Natural killer cell treated with Interleukin-12 subunit alpha and Interleukin-12 subunit beta and Interleukin-15 and Interleukin-18, amount 100 ng/mL, for 72 hours (primary cell): ENCODE results near the gene TTC7B. TPM values are rescaled to one million over a fixed set of nuclear protein-coding genes. Genes with fewer than 3 reads are reported as not detected.

Experiments used
- ATAC-seq, 2 donors: fragments of 150-1000 bp; cut with Tn5 transposase in 1 of 2; sonication (Bioruptor Pico), chemical (Tn5 transposase) in 1 of 2; 2 replicates each; pipeline ENCODE4 v1.10.0; 2021
- DNase-seq: peaks from one replicate; pipeline ENCODE4 v3.0.0; 2022; ENCODE audit warnings: low spot score
- H3K27ac Mint-ChIP-seq, 2 donors: 1 replicate in 1 of 2; 2 replicates in 1 of 2; pipeline ENCODE4 v1.8.0; 2022; ENCODE audit warnings: mixed read lengths in 2 of 2, mild to moderate bottlenecking in 1 of 2, moderate library complexity in 1 of 2
- H3K27me3 Mint-ChIP-seq, 2 donors: 1 replicate in 1 of 2; 2 replicates in 1 of 2; pipeline ENCODE4 v1.8.0; 2022; ENCODE audit warnings: mixed read lengths in 2 of 2
- H3K36me3 Mint-ChIP-seq: one replicate; pipeline ENCODE4 v1.8.0; 2022; ENCODE audit warnings: mixed read lengths
- H3K4me1 Mint-ChIP-seq, 2 donors: 1 replicate in 1 of 2; 2 replicates in 1 of 2; pipeline ENCODE4 v1.8.0; 2022; ENCODE audit warnings: low read depth in 2 of 2, mixed read lengths in 2 of 2, mild to moderate bottlenecking in 1 of 2
- H3K4me3 Mint-ChIP-seq: one replicate; pipeline ENCODE4 v1.8.0; 2022; ENCODE audit warnings: mixed read lengths
- H3K9me3 Mint-ChIP-seq: 2 replicates; pipeline ENCODE4 v1.8.0; 2022; ENCODE audit warnings: mixed read lengths
- total RNA-seq, 2 donors: library from RNA; stranded (reverse); gene quantifications; one replicate each; pipeline ENCODE4 v1.2.3, GENCODE V29; 2022

Gene TTC7B
- total RNA-seq, 2 donors from 2014 or later = 8.9 to 24.5 TPM

- no peak overlapping the region for H3K27ac Mint-ChIP-seq
- no peak for ATAC-seq
- peaks cover 9% of the 10 kb centered on the region in 2 donors for H3K27me3 Mint-ChIP-seq
- no peaks in the 10 kb centered on the region for H3K36me3 Mint-ChIP-seq
- no peaks in the 10 kb centered on the region for H3K9me3 Mint-ChIP-seq
- H3K4me3 Mint-ChIP-seq = no peak overlapping the region
- no peak for DNase-seq
- no peaks in the 10 kb centered on the region for H3K4me1 Mint-ChIP-seq
Measured at GRCh38 chr14:90742729-90743128, 73.5 kb downstream of the TTC7B start.

- ATAC-seq = no peak
- Mint-ChIP-seq H3K4me3 (no peak overlapping the region), H3K4me1 (no peaks in the 10 kb centered on the region), H3K36me3 (no peaks in the 10 kb centered on the region), H3K27me3 (peaks cover 6 to 8% of the 10 kb centered on the region in 2 donors), H3K27ac (no peak overlapping the region), H3K9me3 (no peaks in the 10 kb centered on the region)
- DNase-seq = no peak
Measured at GRCh38 chr14:90742252-90742651, 74.0 kb downstream of the TTC7B start.

- Mint-ChIP-seq H3K4me3 (no peak overlapping the region), H3K9me3 (no peaks in the 10 kb centered on the region), H3K27me3 (peaks cover 3 to 6% of the 10 kb centered on the region in 2 donors), H3K27ac (no peak overlapping the region), H3K4me1 (no peaks in the 10 kb centered on the region), H3K36me3 (no peaks in the 10 kb centered on the region)
- ATAC-seq (no peak), DNase-seq (no peak)
Measured at GRCh38 chr14:90741682-90741946, 74.6 kb downstream of the TTC7B start.

- H3K36me3 Mint-ChIP-seq = no peaks in the 10 kb centered on the region
- ATAC-seq (no peak), DNase-seq (no peak)
- H3K27ac Mint-ChIP-seq = no peak overlapping the region
- H3K27me3 Mint-ChIP-seq = peaks cover 0 to under 1% of the 10 kb centered on the region in 2 donors
- H3K4me1 Mint-ChIP-seq = no peaks in the 10 kb centered on the region
- H3K4me3 Mint-ChIP-seq = no peak overlapping the region
- H3K9me3 Mint-ChIP-seq = no peaks in the 10 kb centered on the region
Measured at GRCh38 chr14:90740946-90741681, 75.1 kb downstream of the TTC7B start.

GRCh38 chr14:90740081-90740480 lies 76.1 kb downstream of the TTC7B start:
- Mint-ChIP-seq H3K4me3 (no peak overlapping the region), H3K9me3 (no peaks in the 10 kb centered on the region), H3K4me1 (no peaks in the 10 kb centered on the region), H3K27me3 (no peaks in the 10 kb centered on the region), H3K27ac (no peak overlapping the region), H3K36me3 (no peaks in the 10 kb centered on the region)
- ATAC-seq (no peak), DNase-seq (no peak)

- Mint-ChIP-seq H3K4me3 (no peak overlapping the region), H3K9me3 (no peaks in the 10 kb centered on the region), H3K4me1 (no peaks in the 10 kb centered on the region), H3K36me3 (no peaks in the 10 kb centered on the region), H3K27me3 (no peaks in the 10 kb centered on the region), H3K27ac (no peak overlapping the region)
- DNase-seq = no peak
- ATAC-seq = no peak
Measured at GRCh38 chr14:90739318-90740068, 76.7 kb downstream of the TTC7B start.

- ATAC-seq (no peak), DNase-seq (no peak)
- Mint-ChIP-seq H3K27ac (no peak overlapping the region), H3K9me3 (no peaks in the 10 kb centered on the region), H3K36me3 (no peaks in the 10 kb centered on the region), H3K4me1 (no peaks in the 10 kb centered on the region), H3K27me3 (peaks cover 0 to 5% of the 10 kb centered on the region in 2 donors), H3K4me3 (no peak overlapping the region)
Measured at GRCh38 chr14:90733139-90733808, 83.0 kb downstream of the TTC7B start.

GRCh38 chr14:90732718-90733117 lies 83.5 kb downstream of the TTC7B start:
- Mint-ChIP-seq H3K4me3 (no peak overlapping the region), H3K27me3 (peaks cover 0 to 5% of the 10 kb centered on the region in 2 donors), H3K27ac (no peak overlapping the region), H3K36me3 (no peaks in the 10 kb centered on the region), H3K9me3 (no peaks in the 10 kb centered on the region), H3K4me1 (no peaks in the 10 kb centered on the region)
- no peak for ATAC-seq
- no peak for DNase-seq

- DNase-seq (no peak), ATAC-seq (no peak)
- Mint-ChIP-seq H3K4me3 (no peak overlapping the region), H3K27me3 (peaks cover 0 to 5% of the 10 kb centered on the region in 2 donors), H3K4me1 (no peaks in the 10 kb centered on the region), H3K27ac (no peak overlapping the region), H3K9me3 (no peaks in the 10 kb centered on the region), H3K36me3 (no peaks in the 10 kb centered on the region)
Measured at GRCh38 chr14:90732139-90732538, 84.1 kb downstream of the TTC7B start.

GRCh38 chr14:90731487-90731886 lies 84.7 kb downstream of the TTC7B start:
- Mint-ChIP-seq H3K36me3 (no peaks in the 10 kb centered on the region), H3K9me3 (no peaks in the 10 kb centered on the region), H3K4me3 (no peak overlapping the region), H3K4me1 (no peaks in the 10 kb centered on the region), H3K27ac (no peak overlapping the region), H3K27me3 (peaks cover 0 to 5% of the 10 kb centered on the region in 2 donors)
- DNase-seq = no peak
- ATAC-seq = no peak

GRCh38 chr14:90730206-90730766 lies 85.9 kb downstream of the TTC7B start:
- no peak for ATAC-seq
- H3K4me3 Mint-ChIP-seq = no peak overlapping the region
- H3K36me3 Mint-ChIP-seq = no peaks in the 10 kb centered on the region
- peaks cover 0 to 5% of the 10 kb centered on the region in 2 donors for H3K27me3 Mint-ChIP-seq
- H3K4me1 Mint-ChIP-seq = no peaks in the 10 kb centered on the region
- no peak for DNase-seq
- H3K9me3 Mint-ChIP-seq = no peaks in the 10 kb centered on the region
- H3K27ac Mint-ChIP-seq = no peak overlapping the region

GRCh38 chr14:90728951-90729350 lies 87.3 kb downstream of the TTC7B start:
- no peak overlapping the region for H3K27ac Mint-ChIP-seq
- ATAC-seq = no peak
- no peak overlapping the region for H3K4me3 Mint-ChIP-seq

GRCh38 chr14:90727082-90727481 lies 89.1 kb downstream of the TTC7B start:
- no peak overlapping the region for H3K4me3 Mint-ChIP-seq
- no peaks in the 10 kb centered on the region for H3K36me3 Mint-ChIP-seq
- no peak overlapping the region for H3K27ac Mint-ChIP-seq
- DNase-seq (no peak), ATAC-seq (no peak)
- no peaks in the 10 kb centered on the region for H3K9me3 Mint-ChIP-seq
- no peaks in the 10 kb centered on the region for H3K4me1 Mint-ChIP-seq
- peaks cover 0 to 3% of the 10 kb centered on the region in 2 donors for H3K27me3 Mint-ChIP-seq

More at GRCh38 chr14:90728951-90729350, 87.3 kb downstream of the TTC7B start:
- Mint-ChIP-seq H3K27me3 (peaks cover 0 to 5% of the 10 kb centered on the region in 2 donors), H3K9me3 (no peaks in the 10 kb centered on the region), H3K36me3 (no peaks in the 10 kb centered on the region), H3K4me1 (no peaks in the 10 kb centered on the region)
- no peak for DNase-seq

- Mint-ChIP-seq H3K27me3 (peaks cover 0 to 3% of the 10 kb centered on the region in 2 donors), H3K4me3 (no peak overlapping the region), H3K4me1 (no peaks in the 10 kb centered on the region), H3K9me3 (no peaks in the 10 kb centered on the region), H3K27ac (no peak overlapping the region), H3K36me3 (no peaks in the 10 kb centered on the region)
- no peak for DNase-seq
- no peak for ATAC-seq
Measured at GRCh38 chr14:90726656-90727055, 89.6 kb downstream of the TTC7B start.
